ENCODE results near the gene KMT2B. TPM values are rescaled to one million over a fixed set of nuclear protein-coding genes. Genes with fewer than 3 reads are reported as not detected.

The KMT2B gene
- total and polyA plus RNA-seq, 2 of the 8 experiments (the other 6 are each of a cell fraction or from before 2014, with no cell fraction given) = 26.7 to 38.6 TPM

- no peak for DNase-seq (ENCODE audit: low read depth in 1 of 2, low spot score in 2 of 2)
- no peak overlapping the region for H2BK20ac ChIP-seq (ENCODE audit: low read length)
- no peak overlapping the region for H4K91ac ChIP-seq (replicated peaks; ENCODE audit: insufficient read length, low read length)
- H3K4me3 ChIP-seq (ENCODE audit: extremely low read depth in 1 of 4, insufficient read depth in 2 of 4, low read depth in 3 of 4, low read length in 4 of 4) = no peak overlapping the region
- H3K9ac ChIP-seq (replicated peaks in 1 of 4; ENCODE audit: extremely low read depth in 1 of 4, low read depth in 3 of 4, low read length in 3 of 4) = no peak overlapping the region
- no peak overlapping the region for H2AK5ac ChIP-seq (ENCODE audit: low read depth, low read length)
- H3K36me3 ChIP-seq (ENCODE audit: control insufficient read depth in 2 of 4, insufficient read depth in 4 of 4, low read length in 3 of 4) = peaks cover 41 to 64% (median 54%) of the 10 kb centered on the region in 4 experiments
- H3K79me1 ChIP-seq (ENCODE audit: low read depth, low read length) = peaks cover 6% of the 10 kb centered on the region; the same call in 1 of the 2 replicates
- H3K9me3 ChIP-seq (ENCODE audit: insufficient read depth in 2 of 2, low read depth in 1 of 2, low read length in 1 of 2) = no peaks in the 10 kb centered on the region
- no peak overlapping the region for H3K56ac ChIP-seq (replicated peaks; ENCODE audit: insufficient read length, low read depth, low read length)
- H3K18ac ChIP-seq (ENCODE audit: extremely low read depth, low read length) = no peak overlapping the region
- 95% methylated on average over 20 of the region's 24 CpGs; no CpG with 5 or more reads in 1 of the 2 experiments for WGBS, 2 experiments (ENCODE audit: extremely low coverage in 1 of 2, insufficient coverage in 1 of 2, insufficient read length in 1 of 2, insufficient replicate concordance in 2 of 2, low coverage in 1 of 2, low lambda C conversion rate in 2 of 2, missing lambda C conversion rate in 1 of 2)
- ChIA-PET CTCF (ENCODE audit: partially characterized antibody) (interaction anchor here (0.7 to 11.8 kb wide), 4 partner anchors 15 to 168 kb away, joined by 3 to 80 read pairs (median 3); partner anchors contain the start of gene IGFLR1), POLR2A (ENCODE audit: partially characterized antibody) (interaction anchor here (0.7 to 6.1 kb wide), 5 partner anchors 9 to 227 kb away, joined by 3 to 39 read pairs (median 5); no protein-coding TSS in a partner anchor)
- FAIRE-seq = no peak
- no peak overlapping the region for H2BK120ac ChIP-seq (replicated peaks; ENCODE audit: low read depth, low read length)
- H3K79me2 ChIP-seq (ENCODE audit: control insufficient read depth in 1 of 2, insufficient read depth in 2 of 2, low read length in 2 of 2) = peaks cover 0 to 16% of the 10 kb centered on the region in 2 experiments; a peak in 2 of 4 replicates
- H2AFZ ChIP-seq (ENCODE audit: low read length) = no peak overlapping the region
- H3K23me2 ChIP-seq (ENCODE audit: low read depth, low read length) = no peaks in the 10 kb centered on the region; the same call in 1 of the 2 replicates
- H2BK12ac ChIP-seq (ENCODE audit: low read depth, low read length) = no peak overlapping the region
- H3K14ac ChIP-seq (ENCODE audit: insufficient read length) = no peak overlapping the region
- no peak overlapping the region for H2BK15ac ChIP-seq (ENCODE audit: low read length)
- no peaks in the 10 kb centered on the region for H3K27me3 ChIP-seq (replicated peaks in 1 of 4; ENCODE audit: control insufficient read depth in 3 of 4, extremely low read depth in 1 of 4, insufficient read depth in 3 of 4, low read length in 3 of 4)
- no peak overlapping the region for H3K23ac ChIP-seq (ENCODE audit: insufficient read length)
- H3K4ac ChIP-seq (replicated peaks; ENCODE audit: insufficient read length, low read depth, low read length) = no peak overlapping the region
- H4K20me1 ChIP-seq (replicated peaks in 1 of 2; ENCODE audit: control insufficient read depth in 1 of 2, insufficient read depth in 2 of 2, low read length in 2 of 2) = peaks cover 7 to 19% of the 10 kb centered on the region in 2 experiments
- no peak overlapping the region for H4K8ac ChIP-seq (ENCODE audit: extremely low read depth, insufficient read depth, low read length)
- H3K4me2 ChIP-seq (ENCODE audit: insufficient read depth in 1 of 2, low read depth in 2 of 2, low read length in 2 of 2) = no peak overlapping the region
- no peak overlapping the region for H4K5ac ChIP-seq (ENCODE audit: insufficient read length, low read depth, low read length)
- H3K4me1 ChIP-seq (replicated peaks in 1 of 4; ENCODE audit: control insufficient read depth in 3 of 4, insufficient read depth in 4 of 4, low read length in 3 of 4) = peaks cover 0 to 5% (median under 1%) of the 10 kb centered on the region in 4 experiments; a peak in 2 of 7 replicates
- H2BK5ac ChIP-seq (ENCODE audit: low read depth, low read length) = no peak overlapping the region
- H3K27ac ChIP-seq (ENCODE audit: low read depth, low read length) = no peak overlapping the region
- no peak for TF ChIP-seq KDM1A (IDR thresholded peaks at IDR 0.05; ENCODE audit: borderline replicate concordance, low read length)
- TF ChIP-seq TCF12 (IDR thresholded peaks at IDR 0.05; ENCODE audit: low read depth, low read length) = no peak
- TF ChIP-seq SIRT6 (IDR thresholded peaks at IDR 0.05; ENCODE audit: low read length) = no peak
- TF ChIP-seq SIN3A (conservative IDR thresholded peaks at IDR 0.05 in 1 of 2, IDR thresholded peaks at IDR 0.05 in 1 of 2; ENCODE audit: low read depth in 1 of 2, low read length in 2 of 2) = no peak
- TF ChIP-seq POLR2AphosphoS5 (IDR thresholded peaks at IDR 0.05; ENCODE audit: low read depth, low read length) = no peak
- TF ChIP-seq EGR1 (IDR thresholded peaks at IDR 0.05; ENCODE audit: borderline replicate concordance, low read depth, low read length) = no peak
- TF ChIP-seq RAD21 (IDR thresholded peaks at IDR 0.05 in 1 of 2, conservative IDR thresholded peaks at IDR 0.05 in 1 of 2; ENCODE audit: low read depth in 2 of 2, low read length in 2 of 2) = no peak
- TF ChIP-seq CTCF (IDR thresholded peaks at IDR 0.05; ENCODE audit: control extremely low read depth in 1 of 3, insufficient read depth in 1 of 3, low read depth in 1 of 3, low read length in 3 of 3) = no peak
- TF ChIP-seq SAP30 (IDR thresholded peaks at IDR 0.05; ENCODE audit: insufficient read depth, insufficient replicate concordance, low read length) = no peak
- no peak for TF ChIP-seq CBX8 (IDR thresholded peaks at IDR 0.05; ENCODE audit: borderline replicate concordance, low read depth, low read length)
- TF ChIP-seq BACH1 (IDR thresholded peaks at IDR 0.05; ENCODE audit: low read length) = no peak
Measured at GRCh38 chr19:35723671-35724070, 5.9 kb downstream of the KMT2B start.

All from H1 (cell line).